Esophagus squamous epithelium (tissue), 4 donors: ENCODE results near the gene USF2.

Experiments used
- POLR2A ChIP-seq, 4 donors: fragments of 450-650 bp; IDR thresholded peaks; one replicate each; pipeline ENCODE4 v1.6.1; 2017; ENCODE audit warnings: antibody characterized with exemption in 4 of 4, mild to moderate bottlenecking in 4 of 4, moderate library complexity in 3 of 4
- TF ChIP-seq, protein P1 (sequence below), 6 experiments: fragments of 450-650 bp in 4 of 6; fragments of 200-600 bp in 2 of 6; sonication (generic) in 2 of 6; IDR thresholded peaks; one replicate each; pipeline ENCODE4 v1.5.1; 2016 to 2019; ENCODE audit warnings: antibody characterized with exemption in 6 of 6, mild to moderate bottlenecking in 4 of 6, moderate library complexity in 4 of 6

DNA sequence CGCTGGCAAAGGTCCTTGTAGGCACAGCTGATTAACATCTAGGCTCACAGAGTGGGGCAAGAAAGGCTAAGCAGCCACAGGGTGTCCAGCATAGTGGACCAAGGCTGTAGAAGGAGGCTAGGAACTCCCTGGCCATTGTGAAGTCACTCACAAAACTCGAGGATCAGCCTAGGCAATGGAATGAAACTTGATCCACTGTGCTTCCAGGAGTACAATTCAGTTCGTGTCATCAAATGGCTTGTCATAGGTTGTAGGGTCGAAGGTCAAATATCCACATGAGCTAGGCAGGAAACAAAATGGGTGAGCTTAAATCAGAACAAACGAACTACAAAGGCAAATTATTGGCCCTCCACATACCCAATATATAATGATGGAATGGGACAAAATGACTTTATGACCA, 35.9 kb upstream of the USF2 start:
- TF ChIP-seq, protein P1, sequence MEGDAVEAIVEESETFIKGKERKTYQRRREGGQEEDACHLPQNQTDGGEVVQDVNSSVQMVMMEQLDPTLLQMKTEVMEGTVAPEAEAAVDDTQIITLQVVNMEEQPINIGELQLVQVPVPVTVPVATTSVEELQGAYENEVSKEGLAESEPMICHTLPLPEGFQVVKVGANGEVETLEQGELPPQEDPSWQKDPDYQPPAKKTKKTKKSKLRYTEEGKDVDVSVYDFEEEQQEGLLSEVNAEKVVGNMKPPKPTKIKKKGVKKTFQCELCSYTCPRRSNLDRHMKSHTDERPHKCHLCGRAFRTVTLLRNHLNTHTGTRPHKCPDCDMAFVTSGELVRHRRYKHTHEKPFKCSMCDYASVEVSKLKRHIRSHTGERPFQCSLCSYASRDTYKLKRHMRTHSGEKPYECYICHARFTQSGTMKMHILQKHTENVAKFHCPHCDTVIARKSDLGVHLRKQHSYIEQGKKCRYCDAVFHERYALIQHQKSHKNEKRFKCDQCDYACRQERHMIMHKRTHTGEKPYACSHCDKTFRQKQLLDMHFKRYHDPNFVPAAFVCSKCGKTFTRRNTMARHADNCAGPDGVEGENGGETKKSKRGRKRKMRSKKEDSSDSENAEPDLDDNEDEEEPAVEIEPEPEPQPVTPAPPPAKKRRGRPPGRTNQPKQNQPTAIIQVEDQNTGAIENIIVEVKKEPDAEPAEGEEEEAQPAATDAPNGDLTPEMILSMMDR (IDR thresholded peaks at IDR 0.05), result no peak
- TF ChIP-seq POLR2A (IDR thresholded peaks at IDR 0.05), result no peak
